Activated naive CD8-positive, alpha-beta T cell treated with anti-CD3 and anti-CD28 coated beads for 36 hours (primary cell): Measurements from ENCODE around the gene ANAPC4. TPM values are rescaled to one million over a fixed set of nuclear protein-coding genes. Genes with fewer than 3 reads are reported as not detected.

Source experiments
- DNase-seq: peaks from one replicate; pipeline ENCODE4 v3.0.0; 2021
- H3K27ac Mint-ChIP-seq: one replicate; pipeline ENCODE4 v1.8.0; 2022; ENCODE audit warnings: mild to moderate bottlenecking, moderate library complexity, mixed read lengths
- H3K27me3 Mint-ChIP-seq: one replicate; pipeline ENCODE4 v1.8.0; 2022; ENCODE audit warnings: mild to moderate bottlenecking, mixed read lengths
- H3K36me3 Mint-ChIP-seq: one replicate; pipeline ENCODE4 v1.8.0; 2021; ENCODE audit warnings: mild to moderate bottlenecking, mixed read lengths
- H3K4me1 Mint-ChIP-seq: one replicate; pipeline ENCODE4 v1.8.0; 2021; ENCODE audit warnings: mixed read lengths
- H3K4me3 Mint-ChIP-seq: one replicate; pipeline ENCODE4 v1.8.0; 2022; ENCODE audit warnings: mild to moderate bottlenecking, moderate library complexity, mixed read lengths
- H3K9me3 Mint-ChIP-seq: one replicate; pipeline ENCODE4 v1.8.0; 2022; ENCODE audit warnings: mixed read lengths
- total RNA-seq, 2 experiments: library from RNA; stranded (reverse); gene quantifications; one replicate each; pipeline ENCODE4 v1.2.3, GENCODE V29; 2021

The ANAPC4 gene
- total RNA-seq, 2 experiments from 2014 or later, result 32.0 to 33.0 TPM

DNA sequence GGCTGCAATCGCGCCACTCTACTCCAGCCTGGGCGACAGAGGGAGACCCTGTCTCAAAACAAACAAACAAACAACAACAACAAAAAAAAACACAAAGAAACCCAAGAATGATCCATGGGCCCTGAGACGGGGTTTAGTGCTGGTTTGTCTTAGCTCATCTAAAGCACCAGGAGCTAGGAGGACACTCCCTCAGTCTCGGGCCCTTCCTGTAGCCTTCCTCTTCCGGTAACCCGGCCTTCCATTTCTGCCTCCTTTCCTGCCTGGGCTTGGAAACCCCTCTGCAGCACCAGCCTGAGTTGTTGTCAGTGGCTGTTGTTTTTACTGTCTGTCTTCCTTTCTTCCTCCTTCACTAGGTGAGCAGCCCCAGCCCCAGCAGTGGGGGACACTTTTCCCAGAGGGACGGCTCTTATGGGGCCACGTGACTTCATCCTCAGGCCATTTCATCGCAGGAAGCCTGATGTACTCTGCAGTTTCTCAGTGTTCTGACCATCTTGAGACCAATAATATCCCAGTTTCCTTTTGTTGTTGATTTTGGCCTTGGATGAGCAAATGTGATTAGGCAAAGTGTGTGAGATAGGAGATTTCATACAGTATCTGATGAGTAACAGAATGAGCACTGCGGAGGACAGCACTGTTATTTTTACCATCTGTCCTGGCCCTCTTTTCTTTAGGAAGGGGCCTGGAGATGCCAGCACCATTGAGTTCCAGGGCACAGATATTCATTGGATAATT, 90.1 kb downstream of the ANAPC4 start:
- no peak for DNase-seq
- no peak overlapping the region for H3K4me3 Mint-ChIP-seq
- H3K27ac Mint-ChIP-seq, result no peak overlapping the region
- no peaks in the 10 kb centered on the region for H3K27me3 Mint-ChIP-seq
- H3K4me1 Mint-ChIP-seq, result no peaks in the 10 kb centered on the region
- H3K9me3 Mint-ChIP-seq, result peaks cover 10% of the 10 kb centered on the region
- H3K36me3 Mint-ChIP-seq, result peaks cover 3% of the 10 kb centered on the region

DNA sequence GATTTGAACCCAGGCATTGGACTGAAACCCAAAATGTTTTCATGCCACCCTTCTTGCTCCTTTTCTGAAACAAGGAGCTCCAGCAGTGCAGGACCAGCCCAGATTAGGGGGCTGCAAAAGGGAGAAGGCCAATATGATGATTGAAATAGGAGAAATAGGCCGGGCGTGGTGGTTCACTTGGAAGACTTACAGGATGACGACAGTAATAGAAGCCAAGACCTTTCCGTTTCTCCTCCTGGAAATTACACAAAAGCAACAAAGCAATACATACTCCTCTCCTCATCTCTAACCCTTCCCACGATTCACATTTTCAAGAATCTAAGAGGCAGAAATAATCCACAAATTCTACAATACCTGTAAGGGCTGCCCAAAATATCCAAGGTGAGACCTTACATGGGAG, 90.8 kb downstream of the ANAPC4 start:
- Mint-ChIP-seq H3K27ac (no peak overlapping the region), H3K27me3 (no peaks in the 10 kb centered on the region), H3K4me3 (no peak overlapping the region), H3K4me1 (no peaks in the 10 kb centered on the region), H3K9me3 (peaks cover 10% of the 10 kb centered on the region), H3K36me3 (peaks cover 3% of the 10 kb centered on the region)
- DNase-seq, result no peak

Other genes with a start within 250 kb of the ANAPC4 start
- 10 to 100 TPM; 11.4 to 11.6 TPM for gene SEPSECS, start 216.8 kb upstream of the ANAPC4 start, total RNA-seq
- gene PI4K2B, start 143.2 kb upstream of the ANAPC4 start, total RNA-seq, result 10 to 100 TPM; 43.2 to 44.9 TPM
- 10 to 100 TPM; 13.0 to 15.9 TPM for gene ZCCHC4, start 64.5 kb upstream of the ANAPC4 start, total RNA-seq